SK-N-SH (cell line): ENCODE results near the gene WSCD1. TPM values are rescaled to one million over a fixed set of nuclear protein-coding genes. Genes with fewer than 3 reads are reported as not detected.

Experiments
- CTCF ChIA-PET: fragments of 300-600, 350-600 bp; formaldehyde crosslinking; extraction: SDS; loops from one replicate; lab custom pipeline; 2021; lab: Yijun Ruan, JAX
- POLR2A ChIA-PET: fragments of 350-600 bp; sonication (Branson Sonifier 250); formaldehyde crosslinking; extraction: SDS; loops from one replicate; lab custom pipeline; 2020; ENCODE audit warnings: antibody characterized with exemption, inconsistent platforms; lab: Yijun Ruan, JAX
- DNase-seq: peaks from one replicate; pipeline ENCODE4 v3.0.0; 2012
- H2AFZ ChIP-seq: fragments of 200-600 bp; sonication (generic); 2 replicates; pipeline ENCODE4 v1.8.1; 2016; ENCODE audit warnings: antibody characterized with exemption, mild to moderate bottlenecking, low read depth
- H3F3A ChIP-seq: fragments of 200-600 bp; sonication (generic); replicated peaks from 2 replicates; pipeline ENCODE3; 2016; ENCODE audit warnings: antibody characterized with exemption, mild to moderate bottlenecking; ENCODE audit not compliant: insufficient read depth
- H3K27ac ChIP-seq, 2 experiments: fragments of 200-500 bp in 1 of 2; fragments of 200-600 bp in 1 of 2; sonication (Bioruptor generic) in 1 of 2; sonication (generic), shearing (Covaris generic) in 1 of 2; 2 replicates each; pipeline versions ENCODE4 v1.5.1 to v1.6.1; 2014 to 2016; ENCODE audit warnings: low read depth in 2 of 2, inconsistent platforms in 1 of 2, low read length in 1 of 2, mild to moderate bottlenecking in 1 of 2, mixed read lengths in 1 of 2
- H3K27me3 ChIP-seq: fragments of 200-600 bp; sonication (generic), shearing (Covaris generic); 2 replicates; pipeline ENCODE4 v1.6.1; 2016; ENCODE audit warnings: mixed run types; ENCODE audit not compliant: insufficient read depth
- H3K36me3 ChIP-seq, 2 experiments: fragments of 200-500 bp in 1 of 2; fragments of 200-600 bp in 1 of 2; sonication (Bioruptor generic) in 1 of 2; sonication (generic) in 1 of 2; replicated peaks in 1 of 2; 2 replicates each; pipeline versions ENCODE3 to v1.5.1; 2014 to 2016; ENCODE audit warnings: low read length in 1 of 2, mild to moderate bottlenecking in 1 of 2; ENCODE audit not compliant: insufficient read depth in 2 of 2, control insufficient read depth in 1 of 2
- H3K4me1 ChIP-seq, 2 experiments: fragments of 200-500 bp in 1 of 2; fragments of 200-600 bp in 1 of 2; sonication (Bioruptor generic) in 1 of 2; sonication (generic), shearing (Covaris generic) in 1 of 2; 2 replicates each; pipeline versions ENCODE4 v1.5.1 to v1.6.1; 2014 to 2016; ENCODE audit warnings: low read depth in 1 of 2, low read length in 1 of 2, mixed run types in 1 of 2; ENCODE audit not compliant: insufficient read depth in 2 of 2, control insufficient read depth in 1 of 2
- H3K4me2 ChIP-seq: fragments of 200-600 bp; sonication (generic), shearing (Covaris generic); 2 replicates; pipeline ENCODE4 v1.6.1; 2017; ENCODE audit warnings: mixed run types
- H3K4me3 ChIP-seq, 2 experiments: fragments of 200-500 bp in 1 of 2; fragments of 200-600 bp in 1 of 2; sonication (Bioruptor generic) in 1 of 2; sonication (generic), shearing (Covaris generic) in 1 of 2; 2 replicates each; pipeline versions ENCODE4 v1.5.1 to v1.8.1; 2014 to 2016; ENCODE audit warnings: low read depth in 2 of 2, inconsistent platforms in 1 of 2, low read length in 1 of 2, mild to moderate bottlenecking in 1 of 2, mixed read lengths in 1 of 2, moderate library complexity in 1 of 2
- H3K79me2 ChIP-seq: fragments of 200-600 bp; sonication (generic); 2 replicates; pipeline ENCODE4 v1.8.1; 2017; ENCODE audit warnings: mild to moderate bottlenecking; ENCODE audit not compliant: insufficient read depth
- H3K9ac ChIP-seq: fragments of 200-600 bp; sonication (generic); 2 replicates; pipeline ENCODE4 v1.6.1; 2017; ENCODE audit warnings: mixed run types
- H3K9me2 ChIP-seq: fragments of 200-600 bp; sonication (generic); 2 replicates; pipeline ENCODE4 v1.6.1; 2017; ENCODE audit warnings: mixed run types
- H3K9me3 ChIP-seq: fragments of 200-600 bp; sonication (generic); 2 replicates; pipeline ENCODE4 v1.6.1; 2017; ENCODE audit warnings: mixed run types, mild to moderate bottlenecking, moderate library complexity
- H4K20me1 ChIP-seq: fragments of 200-600 bp; sonication (generic); 2 replicates; pipeline ENCODE4 v1.6.1; 2017; ENCODE audit warnings: mild to moderate bottlenecking, mixed run types; ENCODE audit not compliant: insufficient read depth
- CHD2 ChIP-seq: fragments of 150-350 bp; IDR thresholded peaks from 2 replicates; pipeline ENCODE4 v1.6.1; 2018; ENCODE audit warnings: low read length; ENCODE audit not compliant: partially characterized antibody
- CTCF ChIP-seq: fragments of 200-600 bp; sonication (generic); IDR thresholded peaks from 2 replicates; pipeline ENCODE4 v1.6.1; 2017; ENCODE audit warnings: antibody characterized with exemption, mild to moderate bottlenecking, moderate library complexity
- ELF1 ChIP-seq: IDR thresholded peaks from 2 replicates; pipeline ENCODE4 v1.4.0; 2012
- FOXJ3 ChIP-seq: sonication (generic); formaldehyde crosslinking; IDR thresholded peaks from 2 replicates; pipeline ENCODE4 v1.5.1; 2020; ENCODE audit warnings: mild to moderate bottlenecking, missing genetic modification reagents
- FOXM1 ChIP-seq: IDR thresholded peaks from 2 replicates; pipeline ENCODE4 v1.4.0; 2012; ENCODE audit warnings: low read depth, mild to moderate bottlenecking
- MXI1 ChIP-seq: IDR thresholded peaks from 2 replicates; pipeline ENCODE4 v1.6.1; 2012; ENCODE audit warnings: mild to moderate bottlenecking, low read depth, low read length, improper control_type of control experiment
- POLR2AphosphoS5 ChIP-seq: IDR thresholded peaks from 2 replicates; pipeline ENCODE4 v1.6.1; 2012; ENCODE audit warnings: low read depth, low read length
- RAD21 ChIP-seq: IDR thresholded peaks from 2 replicates; pipeline ENCODE4 v1.6.1; 2012; ENCODE audit warnings: mild to moderate bottlenecking, low read length
- RCOR1 ChIP-seq: fragments of 150-350 bp; IDR thresholded peaks from 2 replicates; pipeline ENCODE4 v1.6.1; 2017; ENCODE audit warnings: antibody characterized with exemption, low read length
- TCF12 ChIP-seq: IDR thresholded peaks from 2 replicates; pipeline ENCODE4 v1.4.0; 2012
- TEAD4 ChIP-seq: IDR thresholded peaks from 2 replicates; pipeline ENCODE4 v1.4.0; 2012; ENCODE audit warnings: mild to moderate bottlenecking, borderline replicate concordance; ENCODE audit not compliant: insufficient read depth
- USF1 ChIP-seq: IDR thresholded peaks from 2 replicates; pipeline ENCODE4 v1.4.0; 2012; ENCODE audit warnings: low read depth, borderline replicate concordance
- YY1 ChIP-seq: IDR thresholded peaks from 2 replicates; pipeline ENCODE4 v1.4.0; 2012; ENCODE audit warnings: low read depth, mild to moderate bottlenecking
- WGBS: methylation state at CpG from one replicate; pipeline ENCODE4 v1.1.6; 2017; ENCODE audit warnings: low lambda C conversion rate; 5-methylcytosine and 5-hydroxymethylcytosine counted together
- polyA plus RNA-seq, 3 experiments: library from polyadenylated mRNA; depleted of rRNA; stranded (reverse); fragments of >200 nt; gene quantifications; 2 replicates each; pipeline ENCODE4 v1.2.3, GENCODE V29; 2012
- TF ChIP-seq, protein P1 (sequence below): IDR thresholded peaks from 2 replicates; pipeline ENCODE4 v1.4.0; 2012; ENCODE audit warnings: low read depth
- TF ChIP-seq, protein P2 (sequence below): IDR thresholded peaks from 2 replicates; pipeline ENCODE4 v1.6.1; 2012; ENCODE audit warnings: mild to moderate bottlenecking, low read depth, low read length, moderate library complexity

The WSCD1 gene
- polyA plus RNA-seq, 1 of the 3 experiments (the other 2 are of a cell fraction), result 0.03 TPM

DNA sequence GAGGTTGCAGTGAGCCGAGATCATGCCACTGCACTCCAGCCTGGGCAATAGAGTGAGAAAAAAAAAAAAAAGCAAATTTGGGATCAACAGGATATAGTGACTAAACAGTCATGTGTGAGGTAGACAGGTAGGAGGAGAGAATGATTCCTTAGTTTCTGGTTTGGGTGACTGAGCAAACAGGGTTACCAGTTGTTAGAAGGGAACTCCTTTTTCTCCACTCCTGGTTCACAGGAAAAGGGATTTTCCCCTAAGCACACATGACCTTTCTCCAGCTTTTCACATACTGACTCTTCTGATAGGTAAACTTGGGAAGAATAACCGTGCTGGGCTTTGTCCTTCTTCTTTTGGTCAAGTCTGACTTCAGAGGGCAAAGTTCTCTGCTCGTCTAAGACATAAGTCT is 17.3 kb upstream of the WSCD1 start:
- POLR2A ChIA-PET, result no interaction called here
- DNase-seq, result no peak
- Histone ChIP-seq H3F3A (no peaks in the 10 kb centered on the region), H3K79me2 (no peaks in the 10 kb centered on the region), H3K9me2 (no peaks in the 10 kb centered on the region), H3K4me1 (no peaks in the 10 kb centered on the region), H3K27me3 (peaks cover 20% of the 10 kb centered on the region; the same call in 1 of the 2 replicates), H3K4me2 (no peak overlapping the region), H3K9me3 (no peaks in the 10 kb centered on the region), H3K9ac (no peak overlapping the region), H3K27ac (no peak overlapping the region), H2AFZ (no peak overlapping the region), H3K4me3 (no peak overlapping the region), H3K36me3 (no peaks in the 10 kb centered on the region), H4K20me1 (no peaks in the 10 kb centered on the region)
- 7% methylated on average over 3 of the region's 3 CpGs for WGBS
- CTCF ChIA-PET, result interaction anchor here (1.0 kb wide), 1 partner anchor 16 kb away, joined by 5 read pairs; no protein-coding TSS in a partner anchor
- no peak for TF ChIP-seq ELF1
- no peak for TF ChIP-seq TCF12
- TF ChIP-seq, protein P1, sequence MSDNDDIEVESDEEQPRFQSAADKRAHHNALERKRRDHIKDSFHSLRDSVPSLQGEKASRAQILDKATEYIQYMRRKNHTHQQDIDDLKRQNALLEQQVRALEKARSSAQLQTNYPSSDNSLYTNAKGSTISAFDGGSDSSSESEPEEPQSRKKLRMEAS, result no peak
- no peak for TF ChIP-seq CHD2
- no peak for TF ChIP-seq FOXM1
- TF ChIP-seq TEAD4, result no peak
- TF ChIP-seq CTCF, result no peak
- no peak for TF ChIP-seq YY1
- no peak for TF ChIP-seq RAD21
- no peak for TF ChIP-seq POLR2AphosphoS5
- no peak for TF ChIP-seq MXI1
- TF ChIP-seq, protein P2, sequence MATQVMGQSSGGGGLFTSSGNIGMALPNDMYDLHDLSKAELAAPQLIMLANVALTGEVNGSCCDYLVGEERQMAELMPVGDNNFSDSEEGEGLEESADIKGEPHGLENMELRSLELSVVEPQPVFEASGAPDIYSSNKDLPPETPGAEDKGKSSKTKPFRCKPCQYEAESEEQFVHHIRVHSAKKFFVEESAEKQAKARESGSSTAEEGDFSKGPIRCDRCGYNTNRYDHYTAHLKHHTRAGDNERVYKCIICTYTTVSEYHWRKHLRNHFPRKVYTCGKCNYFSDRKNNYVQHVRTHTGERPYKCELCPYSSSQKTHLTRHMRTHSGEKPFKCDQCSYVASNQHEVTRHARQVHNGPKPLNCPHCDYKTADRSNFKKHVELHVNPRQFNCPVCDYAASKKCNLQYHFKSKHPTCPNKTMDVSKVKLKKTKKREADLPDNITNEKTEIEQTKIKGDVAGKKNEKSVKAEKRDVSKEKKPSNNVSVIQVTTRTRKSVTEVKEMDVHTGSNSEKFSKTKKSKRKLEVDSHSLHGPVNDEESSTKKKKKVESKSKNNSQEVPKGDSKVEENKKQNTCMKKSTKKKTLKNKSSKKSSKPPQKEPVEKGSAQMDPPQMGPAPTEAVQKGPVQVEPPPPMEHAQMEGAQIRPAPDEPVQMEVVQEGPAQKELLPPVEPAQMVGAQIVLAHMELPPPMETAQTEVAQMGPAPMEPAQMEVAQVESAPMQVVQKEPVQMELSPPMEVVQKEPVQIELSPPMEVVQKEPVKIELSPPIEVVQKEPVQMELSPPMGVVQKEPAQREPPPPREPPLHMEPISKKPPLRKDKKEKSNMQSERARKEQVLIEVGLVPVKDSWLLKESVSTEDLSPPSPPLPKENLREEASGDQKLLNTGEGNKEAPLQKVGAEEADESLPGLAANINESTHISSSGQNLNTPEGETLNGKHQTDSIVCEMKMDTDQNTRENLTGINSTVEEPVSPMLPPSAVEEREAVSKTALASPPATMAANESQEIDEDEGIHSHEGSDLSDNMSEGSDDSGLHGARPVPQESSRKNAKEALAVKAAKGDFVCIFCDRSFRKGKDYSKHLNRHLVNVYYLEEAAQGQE, result no peak
- no peak for TF ChIP-seq USF1
- TF ChIP-seq FOXJ3 (CRISPR knock-in tag), result no peak
- no peak for TF ChIP-seq RCOR1
